HG03196 (cell line): Measurements from ENCODE around the gene CFAP46.
"Not testable (repeated sequence)": the region's sequence is repeated elsewhere in the genome, so short reads cannot be mapped to it uniquely, and the experiment has no call there.

Experiments
- ATAC-seq: cut with Tn5 transposase; IDR thresholded peaks from one replicate; pipeline ENCODE4 v1.9.1; 2021; ENCODE audit not compliant: unreplicated experiment

CFAP46 gene

DNA sequence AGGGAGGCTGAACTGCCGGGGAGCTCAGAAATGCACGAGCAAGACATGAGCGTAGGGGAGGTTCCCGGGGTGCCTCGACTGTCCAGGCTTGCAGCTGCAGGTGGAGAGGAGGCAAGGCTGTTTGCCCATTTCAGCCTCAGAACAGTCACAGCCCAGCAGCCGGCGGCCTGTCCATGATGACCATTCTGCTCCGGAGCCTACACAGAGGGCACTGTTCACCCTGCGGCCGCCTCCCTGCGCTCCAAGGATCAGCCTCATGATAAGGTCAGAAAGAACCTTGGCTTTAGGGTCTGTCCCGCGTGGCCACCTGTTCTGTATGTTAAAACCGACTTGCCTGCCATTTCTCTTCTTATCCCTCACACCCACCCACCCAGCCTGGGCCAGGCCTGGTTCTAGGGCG lies 21.9 kb upstream of the CFAP46 start:
- no peak for ATAC-seq

DNA sequence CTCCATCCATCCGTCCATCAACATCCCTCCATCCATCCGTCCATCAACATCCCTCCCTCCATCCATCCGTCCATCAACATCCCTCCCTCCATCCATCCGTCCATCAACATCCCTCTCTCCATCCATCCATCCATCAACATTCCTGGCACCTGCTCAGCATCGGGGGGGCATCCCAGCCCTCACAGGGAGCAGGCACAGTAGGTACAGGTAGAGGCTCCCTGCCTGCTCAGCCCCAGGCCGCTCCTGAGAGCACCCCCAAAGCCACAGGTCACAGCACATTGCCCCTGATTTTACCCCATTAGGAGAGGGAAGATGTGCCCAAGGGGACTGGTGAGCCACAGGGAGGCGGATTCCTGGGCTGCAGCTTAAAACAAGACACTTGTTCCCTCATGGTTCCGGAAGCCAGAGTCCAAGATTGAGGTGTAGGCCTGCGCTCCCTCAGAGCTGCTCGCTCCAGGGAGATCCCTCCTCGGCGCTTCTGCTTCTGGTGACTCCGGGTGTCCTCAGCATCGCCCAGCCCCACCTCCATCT lies 21.1 kb upstream of the CFAP46 start:
- no peak for ATAC-seq

DNA sequence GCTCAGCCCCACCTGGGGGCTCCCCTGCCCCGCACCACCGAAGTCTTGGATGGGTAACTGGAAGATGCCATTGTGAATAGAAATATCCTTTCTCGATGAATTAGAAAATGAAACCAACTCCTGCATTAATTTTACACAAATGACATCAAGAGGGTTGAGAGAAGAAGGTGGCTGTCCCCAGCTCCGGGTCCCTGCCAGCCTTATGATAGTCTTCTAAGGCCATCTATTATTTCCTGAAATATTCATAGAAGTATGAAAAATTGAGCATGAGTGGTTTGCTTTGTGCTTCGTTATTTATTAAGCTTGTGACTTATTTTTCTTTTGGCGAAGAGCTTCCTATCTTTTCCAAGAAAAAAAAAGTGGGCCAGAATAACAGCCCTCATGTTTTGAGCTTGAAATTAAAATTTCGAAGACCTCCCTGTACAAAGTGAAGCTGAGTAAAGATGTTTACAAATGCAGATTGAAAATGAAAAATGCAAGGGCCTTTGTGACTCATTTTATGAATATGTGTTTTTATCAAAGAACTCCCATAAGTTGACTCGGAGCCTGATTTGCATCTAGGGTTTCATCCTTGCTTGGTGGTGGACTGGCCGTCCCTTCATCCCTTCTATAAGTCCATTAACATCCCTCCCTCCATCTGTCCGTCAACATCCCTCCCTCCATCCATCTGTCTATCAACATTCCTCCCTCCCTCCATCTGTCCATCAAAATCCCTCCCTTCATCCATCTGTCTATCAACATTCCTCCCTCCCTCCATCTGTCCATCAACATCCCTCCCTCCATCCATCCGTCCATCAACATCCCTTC lies 20.5 kb upstream of the CFAP46 start:
- ATAC-seq, result peak; percentile 29

DNA sequence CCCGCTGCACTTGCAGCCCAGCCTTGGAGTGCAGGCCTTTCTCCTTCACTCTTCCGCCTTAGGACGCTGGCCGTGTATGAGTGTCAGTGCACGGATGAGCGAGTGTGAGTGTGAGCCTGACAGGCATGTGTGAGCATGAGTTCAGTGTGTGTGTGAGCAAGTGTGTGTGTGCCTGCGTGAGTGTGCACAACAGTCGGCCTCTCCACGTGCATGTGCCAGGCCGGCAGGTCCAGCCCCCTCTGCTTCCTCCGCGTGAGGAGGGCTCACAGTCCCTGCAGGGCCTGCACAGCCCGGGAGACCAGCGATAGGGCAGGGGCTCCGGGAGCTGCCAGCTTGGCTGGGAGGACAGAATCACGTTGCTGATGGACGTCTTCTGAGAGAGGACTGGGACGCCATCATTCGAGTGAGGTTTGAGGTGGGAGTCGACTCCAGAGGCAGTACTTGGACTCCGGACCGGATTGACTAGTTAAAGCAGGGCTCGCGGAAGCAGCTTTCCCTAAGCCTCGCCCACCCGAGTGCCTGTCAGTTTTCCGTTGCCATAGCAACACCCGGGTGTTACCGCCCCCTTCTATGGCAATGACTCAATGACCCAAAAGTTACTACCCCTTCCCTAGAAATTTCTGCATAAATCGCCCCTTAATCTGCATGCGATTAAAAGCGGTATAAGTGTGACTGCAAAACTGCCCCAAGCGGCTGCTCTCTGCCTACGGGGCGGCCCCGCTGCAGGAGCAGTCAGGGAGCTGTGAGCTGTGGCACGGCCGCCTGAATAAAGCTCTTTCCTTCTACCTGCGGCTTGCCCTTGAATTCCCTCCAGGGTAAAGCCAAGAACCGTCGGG lies 19.6 kb upstream of the CFAP46 start:
- peak; percentile 65 for ATAC-seq

DNA sequence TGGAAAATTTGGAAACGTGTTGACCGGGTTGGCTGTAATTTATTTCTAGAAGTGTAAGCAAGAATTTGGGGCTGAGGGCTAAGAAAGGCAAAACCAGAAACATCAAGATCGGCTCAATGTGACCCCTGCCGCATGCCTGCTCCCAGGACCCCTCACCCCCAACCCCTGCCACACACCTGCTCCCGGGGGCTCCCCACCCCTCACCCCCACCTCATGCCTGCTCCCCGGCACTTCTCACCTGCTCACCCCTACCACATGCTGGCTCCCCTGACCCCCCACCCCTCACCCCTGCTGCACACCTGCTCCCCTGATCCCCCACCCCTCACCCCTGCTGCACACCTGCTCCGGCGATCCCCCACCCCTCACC lies 19.0 kb upstream of the CFAP46 start:
- no peak for ATAC-seq

DNA sequence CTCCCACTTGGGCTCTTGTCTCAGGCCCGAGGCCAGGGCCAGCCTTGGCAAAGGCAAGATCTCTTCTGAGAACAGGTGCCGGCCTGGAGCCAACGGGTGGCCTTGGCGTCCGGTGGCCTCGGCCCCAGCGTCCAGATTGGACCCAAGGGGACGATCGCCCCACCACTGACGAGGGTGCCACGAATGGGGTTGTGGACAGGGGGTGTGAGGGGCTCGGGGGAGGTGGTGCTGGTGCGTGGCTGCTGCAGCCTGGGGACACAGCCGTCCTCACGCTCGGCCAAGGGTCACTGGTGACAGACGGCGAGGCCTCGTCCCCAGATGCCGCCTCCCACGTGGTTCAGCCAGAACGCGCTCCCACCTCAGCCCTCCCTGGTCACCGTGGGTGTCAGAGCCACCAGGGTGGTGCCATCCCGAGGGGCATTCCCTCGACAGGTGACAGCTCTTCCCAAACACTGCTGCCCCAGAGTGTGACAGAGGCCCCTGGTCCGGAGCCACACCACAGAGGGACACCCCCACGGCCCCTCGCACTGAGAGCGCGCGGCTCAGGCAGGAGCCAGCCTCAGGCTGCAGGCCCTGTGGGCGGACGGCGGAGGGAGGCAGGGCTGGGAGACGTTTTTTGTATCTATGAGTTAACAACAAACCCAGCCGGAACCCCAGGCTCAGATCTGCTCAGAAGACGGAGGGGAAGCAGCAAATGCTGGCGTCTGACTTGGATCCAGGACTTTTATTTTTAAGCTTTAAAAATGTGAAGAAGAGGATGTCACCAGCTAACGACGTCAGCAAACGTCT lies 18.5 kb upstream of the CFAP46 start:
- ATAC-seq, result no peak

DNA sequence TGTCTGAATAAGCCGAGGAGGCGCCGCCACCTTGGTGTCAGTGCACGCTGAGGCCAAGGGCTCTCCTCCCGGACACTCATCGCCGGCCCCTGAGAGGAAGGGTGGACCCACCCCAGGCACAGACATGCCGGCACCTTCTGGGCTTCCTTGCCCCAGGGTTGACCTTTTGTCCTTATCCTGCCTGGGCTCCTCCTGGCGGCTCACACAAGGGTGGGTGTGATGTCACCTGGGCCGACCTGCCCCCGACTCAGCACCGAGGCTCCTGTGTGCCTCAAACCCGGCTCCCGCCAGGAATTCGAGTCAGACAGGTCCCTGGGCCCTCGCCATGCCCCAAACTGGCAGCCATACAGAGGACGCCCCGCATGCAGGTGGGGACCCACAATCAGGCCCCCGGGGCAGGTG lies 17.7 kb upstream of the CFAP46 start:
- no peak for ATAC-seq

DNA sequence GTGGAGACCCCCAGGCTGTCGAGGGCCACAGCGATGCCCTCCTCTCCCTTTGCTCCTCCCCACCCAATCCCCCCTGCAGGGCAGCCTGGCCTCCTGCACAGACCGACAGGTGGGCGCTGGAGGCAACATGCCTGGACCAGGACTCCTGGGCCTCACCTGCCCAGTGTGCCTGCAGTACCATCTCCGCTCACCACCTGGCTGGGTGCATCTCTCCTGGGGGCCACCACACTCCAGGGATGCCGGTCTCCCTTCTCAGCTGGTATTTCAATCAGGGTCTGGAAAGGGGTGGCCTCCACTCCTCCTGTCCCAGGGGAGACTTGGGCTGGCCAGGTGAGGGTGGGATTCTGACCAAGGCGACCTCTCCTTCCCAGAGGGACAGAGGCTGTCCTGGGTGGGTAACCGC lies 17.2 kb upstream of the CFAP46 start:
- no peak for ATAC-seq

DNA sequence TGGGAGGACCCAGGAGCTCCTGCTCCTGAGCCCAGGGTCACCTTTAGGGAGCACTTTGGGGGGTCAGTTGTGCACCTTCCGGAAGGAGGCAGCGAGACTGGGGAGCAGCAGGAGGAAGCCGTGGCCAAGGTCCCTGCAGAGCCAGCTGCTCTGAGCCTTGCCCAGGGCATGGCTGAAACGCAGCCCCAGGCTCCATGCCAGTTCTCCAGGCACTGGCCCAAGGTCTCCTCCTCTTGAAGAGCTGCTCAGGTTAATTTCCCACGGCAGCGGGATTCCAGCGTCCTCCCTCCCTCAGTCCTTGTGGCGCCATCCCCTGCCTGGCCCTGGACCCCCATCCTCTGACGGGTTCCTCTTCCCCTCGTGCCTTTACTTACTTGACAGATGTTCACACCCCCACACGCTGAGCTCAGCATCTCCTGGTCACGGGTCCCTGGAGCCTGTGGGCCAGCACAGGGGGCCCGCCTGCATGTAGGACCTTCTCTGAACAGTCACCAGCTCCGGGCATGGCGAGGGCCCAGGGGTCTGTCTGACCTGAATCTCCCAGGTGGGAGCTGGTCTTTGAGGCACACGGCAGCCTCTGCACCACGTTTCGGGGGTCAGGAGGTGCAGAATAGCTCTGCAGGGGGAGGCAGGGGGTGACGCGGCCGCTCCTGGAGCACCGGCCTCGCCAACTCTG lies 16.7 kb upstream of the CFAP46 start:
- ATAC-seq, result no peak

DNA sequence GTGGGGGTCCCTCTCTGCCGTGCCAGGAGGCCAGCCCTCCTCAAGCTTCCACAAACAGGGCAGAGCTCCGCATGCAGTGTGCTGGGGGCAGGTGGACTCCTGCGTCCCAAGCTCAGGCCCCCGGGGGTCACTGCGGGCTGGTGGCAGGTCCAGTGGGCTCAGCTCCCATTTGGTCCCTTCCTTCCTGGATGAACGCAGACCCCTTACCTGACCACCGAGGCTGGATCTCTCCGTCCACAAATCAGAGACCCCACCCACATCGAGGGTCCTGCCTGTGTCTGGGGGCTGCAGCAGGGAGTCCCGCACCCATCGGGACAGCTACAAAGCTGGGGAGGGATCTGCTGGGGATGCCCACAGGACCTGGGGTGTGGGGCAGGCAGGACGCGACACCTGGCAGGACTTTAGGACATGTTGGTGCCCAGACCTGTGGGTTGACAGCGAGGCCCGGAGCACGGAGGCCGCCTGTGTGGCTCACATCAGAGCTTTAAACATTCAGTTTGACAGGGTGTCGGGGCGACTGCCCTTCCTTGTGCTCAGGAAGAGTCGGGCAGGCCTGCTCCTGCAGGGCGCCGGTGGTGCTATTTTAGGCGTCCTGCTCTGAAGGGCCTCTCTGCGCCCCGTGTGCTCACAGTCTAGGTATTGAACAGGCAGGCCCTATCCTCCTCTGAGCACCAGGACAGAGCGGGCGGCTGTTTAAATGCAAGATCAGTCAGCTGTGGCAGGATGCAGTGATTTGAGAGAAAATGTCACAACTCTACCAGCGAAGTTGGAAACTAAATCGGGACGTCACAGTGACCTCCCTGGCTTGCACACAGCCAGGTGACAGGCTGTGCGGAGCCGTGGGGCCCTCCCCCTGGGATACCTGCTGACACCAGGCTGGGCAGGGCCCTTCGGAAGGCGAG lies 15.9 kb upstream of the CFAP46 start:
- no peak for ATAC-seq

DNA sequence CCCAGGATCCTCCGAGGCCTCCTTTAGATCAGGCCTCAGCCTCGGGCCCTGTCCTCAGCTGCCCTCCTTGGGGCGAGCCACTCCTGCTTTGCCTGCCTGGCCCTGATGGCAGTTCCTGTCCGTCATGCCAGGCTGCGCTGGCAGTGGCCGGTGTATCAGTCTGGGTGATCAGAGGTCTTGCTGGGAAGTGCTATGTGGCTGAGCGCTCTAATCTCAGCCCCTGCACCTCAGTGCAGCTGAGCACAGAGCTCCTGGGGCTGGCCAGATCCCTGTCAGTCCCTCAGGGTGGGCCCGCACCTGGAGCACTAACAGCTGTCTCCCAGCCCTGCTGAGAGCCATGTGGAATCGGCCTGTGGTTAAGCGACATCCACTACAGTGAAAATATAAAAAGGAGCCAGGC lies 14.8 kb upstream of the CFAP46 start:
- ATAC-seq, result no peak

DNA sequence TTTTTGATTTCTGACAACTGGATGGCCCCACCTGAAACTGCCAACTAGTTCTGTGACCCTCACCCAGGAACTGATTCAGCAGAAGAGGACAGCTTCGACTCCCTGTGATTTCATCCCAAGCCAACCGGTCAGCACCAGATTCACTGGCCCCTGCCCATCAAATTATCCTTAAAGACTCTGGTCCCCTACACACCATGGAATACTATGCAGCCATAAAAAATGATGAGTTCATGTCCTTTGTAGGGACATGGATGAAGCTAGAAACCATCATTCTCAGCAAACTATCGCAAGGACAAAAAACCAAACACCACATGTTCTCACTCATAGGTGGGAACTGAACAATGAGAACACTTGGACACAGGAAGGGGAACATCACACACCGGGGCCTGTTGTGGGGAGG lies 13.9 kb upstream of the CFAP46 start:
- not testable (repeated sequence) for ATAC-seq

DNA sequence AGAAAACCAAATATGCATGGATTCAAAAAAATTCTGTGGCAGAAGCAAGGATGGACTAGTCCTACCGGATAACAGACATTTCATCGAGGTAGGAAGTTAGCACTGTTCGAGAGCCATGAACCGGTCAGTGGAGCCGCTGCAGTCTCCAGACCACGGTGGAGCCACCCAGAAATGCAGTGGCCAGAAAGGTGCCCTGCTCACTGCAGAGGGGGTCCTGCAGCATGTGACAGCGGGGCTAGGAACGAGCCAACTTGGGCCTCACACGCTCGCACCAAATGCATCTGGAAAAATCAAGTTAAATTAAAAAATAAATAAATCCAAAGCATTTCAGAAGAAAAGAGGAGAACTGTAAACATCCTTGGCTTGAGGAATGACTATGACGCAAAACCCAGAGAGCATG lies 13.1 kb upstream of the CFAP46 start:
- no peak for ATAC-seq

DNA sequence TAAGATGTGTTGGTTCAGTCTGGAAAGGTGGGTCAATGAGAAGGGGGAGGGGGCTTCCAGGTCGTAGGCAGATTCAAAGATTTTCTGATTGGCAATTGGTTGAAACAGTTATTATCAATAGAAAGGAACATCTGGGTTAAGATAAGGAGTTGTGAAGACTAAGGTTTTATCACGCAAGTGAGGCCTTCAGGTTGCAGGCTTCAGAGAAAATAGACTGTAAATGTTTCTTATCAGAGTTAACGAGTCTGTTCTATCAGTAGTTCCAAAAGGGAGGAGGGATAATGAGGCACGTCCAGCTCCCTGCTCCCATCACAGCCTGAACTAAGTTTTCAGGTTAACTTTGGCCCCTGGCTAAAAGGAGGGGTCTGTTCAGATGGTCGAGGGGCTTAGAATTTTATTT lies 11.1 kb upstream of the CFAP46 start:
- ATAC-seq, result no peak

DNA sequence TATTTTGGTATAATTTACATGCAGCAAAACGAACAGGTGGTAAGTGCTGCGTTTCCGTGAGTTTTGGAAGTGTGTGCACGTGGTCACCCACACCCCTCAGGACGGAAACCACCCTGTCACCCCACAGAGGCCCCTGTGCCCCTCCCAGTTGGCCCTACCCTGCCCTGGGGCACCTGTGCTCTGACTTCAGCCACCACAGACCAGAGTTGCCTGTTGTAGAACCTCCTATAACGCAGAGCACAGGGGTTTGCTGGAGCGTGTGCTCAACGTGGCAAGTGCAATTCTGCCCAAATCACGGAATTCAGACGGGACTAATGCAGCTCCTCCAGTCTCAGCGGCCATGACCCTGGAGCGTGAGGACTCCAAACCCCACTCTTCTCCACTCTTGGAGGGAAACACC lies 9.6 kb upstream of the CFAP46 start:
- no peak for ATAC-seq

DNA sequence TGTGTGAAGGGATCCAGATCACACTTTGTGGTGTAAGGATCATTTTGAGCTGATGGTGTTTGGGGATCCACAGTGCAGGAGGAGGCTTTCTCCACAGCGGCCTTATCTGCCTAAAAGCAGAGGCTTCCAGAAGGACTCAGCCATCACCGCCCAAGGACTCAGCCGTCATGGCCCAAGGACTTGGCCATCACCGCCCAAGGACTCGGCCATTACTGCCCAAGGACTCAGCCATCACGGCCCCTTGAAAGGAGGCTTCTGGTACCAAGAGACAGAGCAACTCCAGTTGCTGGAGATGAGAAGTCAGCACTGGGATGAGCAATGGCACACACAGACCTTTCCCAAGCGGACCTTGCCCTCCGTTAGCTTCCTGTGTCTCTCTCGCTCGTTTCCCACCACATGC lies 6.0 kb upstream of the CFAP46 start:
- no peak for ATAC-seq

DNA sequence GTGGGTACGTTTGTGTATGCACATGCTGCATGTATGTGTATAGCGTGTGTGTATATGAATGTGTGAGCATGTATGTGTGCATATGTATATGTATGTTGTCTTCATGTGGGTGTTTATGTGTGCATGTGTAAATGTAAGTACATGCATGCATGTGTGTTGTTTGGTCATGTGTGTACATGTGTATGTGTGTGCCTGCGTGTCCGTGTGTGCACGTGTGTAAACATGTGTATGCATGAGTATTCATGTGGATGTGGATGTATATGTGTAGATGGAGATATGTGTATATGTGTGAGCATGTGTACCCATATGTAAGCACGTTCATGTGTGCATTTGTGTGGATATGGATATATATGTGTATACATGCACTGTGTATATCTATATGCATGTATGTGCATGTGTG lies 5.5 kb upstream of the CFAP46 start:
- ATAC-seq, result no peak

DNA sequence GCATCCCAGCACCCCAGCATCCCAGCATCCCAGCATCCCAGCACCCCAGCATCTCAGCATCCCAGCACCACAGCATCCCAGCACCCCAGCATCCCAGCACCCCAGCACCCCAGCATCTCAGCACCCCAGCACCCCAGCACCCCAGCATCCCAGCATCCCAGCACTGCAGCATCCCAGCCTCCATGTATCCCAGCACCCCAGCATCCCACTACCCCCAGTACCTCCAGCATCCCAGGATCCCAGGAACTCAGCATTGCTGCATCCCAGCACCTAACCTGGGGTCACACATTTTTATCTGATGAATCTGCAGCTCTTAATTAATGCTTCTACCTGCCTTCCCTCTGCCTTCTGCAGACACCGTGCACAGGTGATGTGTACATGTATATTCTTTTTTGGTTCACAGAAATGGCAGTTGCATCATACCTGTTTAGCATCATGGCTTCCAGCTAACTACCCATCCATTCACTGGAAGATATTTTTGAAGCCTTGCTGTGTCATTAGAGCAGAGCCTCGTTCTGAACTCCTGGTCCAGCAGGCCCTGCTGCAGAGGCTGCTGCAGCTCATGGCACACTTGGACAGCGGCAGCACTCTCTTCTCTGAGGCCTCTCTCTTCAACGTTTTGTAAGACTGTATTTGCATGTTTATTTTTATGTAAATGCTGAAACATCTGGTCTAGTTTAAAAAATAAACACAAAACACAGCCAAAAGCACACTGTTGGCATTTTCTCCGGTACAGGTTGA lies 4.6 kb upstream of the CFAP46 start:
- ATAC-seq, result no peak

DNA sequence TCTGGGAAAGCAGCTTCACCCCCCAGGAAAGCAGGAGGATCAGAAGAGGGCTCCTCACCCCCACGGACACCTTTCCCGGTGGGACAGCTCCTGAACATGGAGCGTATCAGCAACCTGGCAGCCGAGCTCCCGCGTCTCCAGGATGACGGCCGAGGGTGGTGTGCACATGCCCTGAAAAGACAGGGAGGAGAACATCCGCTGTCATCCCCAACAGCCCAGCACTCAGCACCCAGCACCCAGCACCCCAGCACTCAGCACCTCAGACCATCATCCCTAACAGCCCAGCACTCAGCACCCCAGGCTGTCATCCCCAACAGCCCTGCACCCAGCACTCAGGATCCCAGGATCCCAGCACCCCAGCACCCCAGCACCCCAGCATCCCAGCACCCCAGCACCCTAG lies 3.9 kb upstream of the CFAP46 start:
- no peak for ATAC-seq
